B cell (primary cell): Measurements from ENCODE around the gene ALDOA. TPM values are rescaled to one million over a fixed set of nuclear protein-coding genes. Genes with fewer than 3 reads are reported as not detected.

Experiments used
- ATAC-seq: fragments of 200-7000 bp; cut with Tn5 transposase; one replicate; pipeline ENCODE4 v1.10.0; 2021; ENCODE audit warnings: low read depth, mild to moderate bottlenecking, moderate number of reproducible peaks, moderate library complexity
- CTCF ChIA-PET: fragments of 350-600 bp; sonication (Branson Sonifier 250); formaldehyde crosslinking; loops from one replicate; lab custom pipeline; 2021; ENCODE audit warnings: antibody characterized with exemption, inconsistent platforms; lab: Charles Lee
- POLR2A ChIA-PET: fragments of 350-600 bp; sonication (Branson Sonifier 250); formaldehyde crosslinking; loops from one replicate; lab custom pipeline; 2021; ENCODE audit warnings: antibody characterized with exemption; lab: Charles Lee
- DNase-seq: peaks from one replicate; pipeline ENCODE4 v3.0.0; 2013
- H2AFZ ChIP-seq: 2 replicates; pipeline ENCODE4 v1.6.1; 2012; ENCODE audit warnings: mild to moderate bottlenecking, low read depth, low read length; ENCODE audit not compliant: insufficient read depth, poor library complexity, severe bottlenecking
- H3K27ac ChIP-seq, 2 donors: 1 replicate in 1 of 2; 2 replicates in 1 of 2; pipeline ENCODE4 v1.5.1; 2012 to 2013; ENCODE audit warnings: low read length in 2 of 2, mild to moderate bottlenecking in 2 of 2, moderate library complexity in 1 of 2
- H3K27me3 ChIP-seq, 4 experiments: fragments of 200-600 bp in 1 of 4; sonication (generic) in 1 of 4; replicated peaks in 1 of 4; 1 replicate in 2 of 4; 2 replicates in 2 of 4; pipeline versions ENCODE4 v1.6.1 to v1.7.0; 2013 to 2016; ENCODE audit warnings: low read length in 3 of 4, mild to moderate bottlenecking in 2 of 4, mixed read lengths in 1 of 4, moderate library complexity in 1 of 4; ENCODE audit not compliant: insufficient read depth in 4 of 4, control insufficient read depth in 3 of 4; ENCODE audit errors: control extremely low read depth in 1 of 4
- H3K36me3 ChIP-seq, 2 experiments: replicated peaks in 1 of 2; 1 replicate in 1 of 2; 2 replicates in 1 of 2; pipeline versions ENCODE4 v1.6.1 to v1.7.1; 2013; ENCODE audit warnings: low read length in 1 of 2; ENCODE audit not compliant: insufficient read depth in 2 of 2, control insufficient read depth in 1 of 2; ENCODE audit errors: control extremely low read depth in 1 of 2, extremely low read depth in 1 of 2
- H3K4me1 ChIP-seq, 2 donors: fragments of 200-600 bp in 1 of 2; sonication (generic) in 1 of 2; 1 replicate in 1 of 2; 2 replicates in 1 of 2; pipeline versions ENCODE4 v1.5.1 to v1.6.1; 2013 to 2017; ENCODE audit warnings: low read length in 2 of 2; ENCODE audit not compliant: control insufficient read depth in 2 of 2, insufficient read depth in 2 of 2
- H3K4me2 ChIP-seq: replicated peaks from 2 replicates; pipeline ENCODE3; 2012; ENCODE audit warnings: mild to moderate bottlenecking, low read depth, low read length; ENCODE audit not compliant: poor library complexity, severe bottlenecking
- H3K4me3 ChIP-seq, 5 experiments: fragments of 200-600 bp in 1 of 5; sonication (generic) in 1 of 5; 1 replicate in 3 of 5; 2 replicates in 2 of 5; pipeline versions ENCODE4 v1.5.1 to v1.7.0; 2011 to 2016; ENCODE audit warnings: low read length in 4 of 5, mild to moderate bottlenecking in 4 of 5, low read depth in 2 of 5, control low read depth in 1 of 5, moderate library complexity in 1 of 5; ENCODE audit not compliant: insufficient read depth in 1 of 5; ENCODE audit errors: control extremely low read depth in 1 of 5, extremely low read depth in 1 of 5
- H3K79me2 ChIP-seq: fragments of 200-600 bp; sonication (generic); one replicate; pipeline ENCODE4 v1.6.0; 2016; ENCODE audit warnings: low read length; ENCODE audit not compliant: control insufficient read depth, insufficient read depth
- H3K9ac ChIP-seq: fragments of 200-600 bp; sonication (generic); 2 replicates; pipeline ENCODE4 v1.6.1; 2017; ENCODE audit warnings: mild to moderate bottlenecking, low read length, moderate library complexity
- H3K9me3 ChIP-seq, 3 donors: one replicate each; pipeline versions ENCODE4 v1.6.1 to v1.7.1; 2013; ENCODE audit warnings: low read length in 2 of 3; ENCODE audit not compliant: control insufficient read depth in 2 of 3, insufficient read depth in 1 of 3; ENCODE audit errors: control extremely low read depth in 1 of 3
- H4K20me1 ChIP-seq: 2 replicates; pipeline ENCODE4 v1.6.0; 2012; ENCODE audit warnings: mild to moderate bottlenecking, low read length; ENCODE audit not compliant: insufficient read depth, control insufficient read depth, poor library complexity, severe bottlenecking
- H3K27ac Mint-ChIP-seq: one replicate; pipeline ENCODE4 v1.8.0; 2021; ENCODE audit warnings: mixed read lengths
- H3K27me3 Mint-ChIP-seq: one replicate; pipeline ENCODE4 v1.8.0; 2021; ENCODE audit warnings: mixed read lengths
- H3K4me1 Mint-ChIP-seq: one replicate; pipeline ENCODE4 v1.8.0; 2021; ENCODE audit warnings: mixed read lengths
- H3K4me3 Mint-ChIP-seq: one replicate; pipeline ENCODE4 v1.8.0; 2021; ENCODE audit warnings: mixed read lengths
- H3K9me3 Mint-ChIP-seq: one replicate; pipeline ENCODE4 v1.8.0; 2022; ENCODE audit warnings: mixed read lengths; ENCODE audit not compliant: insufficient read depth
- CTCF ChIP-seq: fragments of 200-600 bp; IDR thresholded peaks from one replicate; pipeline ENCODE4 v1.8.0; 2022; ENCODE audit warnings: antibody characterized with exemption, mild to moderate bottlenecking
- EZH2 ChIP-seq: IDR thresholded peaks from 2 replicates; pipeline ENCODE4 v1.6.1; 2012; ENCODE audit warnings: borderline replicate concordance, low read depth, mild to moderate bottlenecking, moderate library complexity, low read length; ENCODE audit not compliant: insufficient read depth, poor library complexity, severe bottlenecking
- WGBS: methylation state at CpG from one replicate; pipeline ENCODE4 v1.1.5; 2013; ENCODE audit warnings: missing lambda C conversion rate; ENCODE audit not compliant: insufficient coverage; 5-methylcytosine and 5-hydroxymethylcytosine counted together
- intact Hi-C: fragments of 100-400 bp; cut with micrococcal nuclease; formaldehyde crosslinking; loops from one replicate; pipeline ENCODE4 v1.10.0; 2022
- polyA plus RNA-seq: library from polyadenylated mRNA; depleted of rRNA; stranded (reverse); fragments of >200 nt; gene quantifications from 2 replicates; pipeline ENCODE4 v1.2.3, GENCODE V29; 2012
- total RNA-seq, 2 donors: library from RNA; stranded (reverse); fragments of 120-200 nt in 1 of 2; gene quantifications; 1 replicate in 1 of 2; 2 replicates in 1 of 2; pipeline versions ENCODE4 v1.2.3 to v1.2.4, GENCODE V29; 2013 to 2022

ALDOA gene
- total and polyA plus RNA-seq, 2 donors (not counting 1 experiment from before 2014, with no cell fraction given), result 329 to 343 TPM

DNA sequence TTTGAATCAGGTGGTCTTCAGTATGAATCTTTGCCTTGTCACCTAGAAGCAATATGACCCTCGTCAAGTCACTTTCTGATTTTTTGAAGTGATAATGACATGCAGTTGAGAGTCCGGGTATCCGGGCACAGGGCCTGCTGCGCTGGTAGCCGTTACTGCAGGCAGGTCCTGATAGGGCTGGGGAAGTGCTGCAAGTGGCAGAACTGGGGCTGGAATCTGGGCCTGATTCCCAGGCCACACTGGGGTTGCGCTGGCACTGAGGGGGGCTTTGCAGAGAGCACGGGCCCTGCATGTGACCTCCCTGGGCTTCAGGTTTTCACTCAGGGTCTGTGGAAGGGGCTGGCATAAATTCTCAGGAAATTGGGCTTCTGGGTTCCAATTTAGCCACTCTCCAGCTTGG, 13.2 kb downstream of the ALDOA start:
- ChIA-PET CTCF (interaction anchor here (0.8 to 1.3 kb wide), 2 partner anchors 13 to 14 kb away, joined by 3 to 4 read pairs; partner anchors contain the start of genes ALDOA and TBX6), POLR2A (no interaction called here)
- DNase-seq (no peak), ATAC-seq (no peak)
- no peak overlapping the region for H3K4me3 ChIP-seq
- no peak overlapping the region for H2AFZ ChIP-seq
- peaks cover 58% of the 10 kb centered on the region for H3K79me2 ChIP-seq
- no peaks in the 10 kb centered on the region for H3K27me3 ChIP-seq
- H3K4me2 ChIP-seq, result no peak overlapping the region
- Mint-ChIP-seq H3K27me3 (no peaks in the 10 kb centered on the region), H3K27ac (no peak overlapping the region), H3K4me1 (peaks cover 31% of the 10 kb centered on the region), H3K9me3 (no peaks in the 10 kb centered on the region), H3K4me3 (no peak overlapping the region)
- peaks cover 14 to 25% of the 10 kb centered on the region in 2 donors for H3K4me1 ChIP-seq
- no peaks in the 10 kb centered on the region for H3K9me3 ChIP-seq
- WGBS, result 99% methylated on average over 7 of the region's 7 CpGs
- no peak overlapping the region for H3K9ac ChIP-seq
- H3K27ac ChIP-seq, result no peak overlapping the region
- TF ChIP-seq EZH2 (no peak), CTCF (no peak)
- H4K20me1 ChIP-seq, result peaks cover 42% of the 10 kb centered on the region
- H3K36me3 ChIP-seq, result peaks cover 0 to 61% of the 10 kb centered on the region in 2 experiments
- intact Hi-C loops, result no loop called here

- ATAC-seq (no peak), DNase-seq (no peak)
- Histone ChIP-seq H3K4me1 (peaks cover 14 to 25% of the 10 kb centered on the region in 2 donors), H3K36me3 (peaks cover 0 to 67% of the 10 kb centered on the region in 2 experiments), H2AFZ (no peak overlapping the region), H3K79me2 (peaks cover 51% of the 10 kb centered on the region), H3K9me3 (no peaks in the 10 kb centered on the region), H3K9ac (no peak overlapping the region), H4K20me1 (peaks cover 42% of the 10 kb centered on the region), H3K27me3 (no peaks in the 10 kb centered on the region), H3K4me3 (no peak overlapping the region), H3K27ac (no peak overlapping the region), H3K4me2 (no peak overlapping the region)
- H3K27ac Mint-ChIP-seq, result no peak overlapping the region
- H3K9me3 Mint-ChIP-seq, result no peaks in the 10 kb centered on the region
- peaks cover 31% of the 10 kb centered on the region for H3K4me1 Mint-ChIP-seq
- intact Hi-C loops, result no loop called here
- POLR2A ChIA-PET, result no interaction called here
- CTCF ChIA-PET, result interaction anchor here (0.8 to 3.7 kb wide), 3 partner anchors 12 to 14 kb away, joined by 4 to 19 read pairs (median 5); partner anchors contain the start of genes ALDOA and TBX6
- 100% methylated on average over 6 of the region's 7 CpGs for WGBS
- H3K27me3 Mint-ChIP-seq, result no peaks in the 10 kb centered on the region
- no peak for TF ChIP-seq CTCF
- no peak for TF ChIP-seq EZH2
- H3K4me3 Mint-ChIP-seq, result no peak overlapping the region
These were observed 13.9 kb downstream of the ALDOA start for GRCh38 chr16:30079480-30079879.
